Neuronal stem cell (in vitro differentiated cells): ENCODE data around the gene WDR48.

ENCODE experiments used
- DNase-seq: peaks from one replicate; pipeline ENCODE4 v3.0.0-alpha.2; 2013; ENCODE audit warnings: low spot score
- H2AFZ ChIP-seq: one replicate; pipeline ENCODE4 v1.6.1; 2013; ENCODE audit warnings: mild to moderate bottlenecking, low read length, inconsistent platforms
- H2AK5ac ChIP-seq: 2 replicates; pipeline ENCODE4 v1.6.1; 2013; ENCODE audit warnings: low read depth, mild to moderate bottlenecking, inconsistent platforms, low read length, moderate library complexity, mixed read lengths
- H2BK120ac ChIP-seq: 2 replicates; pipeline ENCODE4 v1.6.1; 2013; ENCODE audit warnings: low read depth, mild to moderate bottlenecking, inconsistent platforms, low read length, moderate library complexity, mixed read lengths
- H2BK12ac ChIP-seq: one replicate; pipeline ENCODE4 v1.6.1; 2013; ENCODE audit warnings: low read length, inconsistent platforms
- H2BK15ac ChIP-seq: 2 replicates; pipeline ENCODE4 v1.6.1; 2013; ENCODE audit warnings: mild to moderate bottlenecking, low read length, inconsistent platforms, mixed read lengths
- H2BK5ac ChIP-seq: one replicate; pipeline ENCODE4 v1.6.1; 2013; ENCODE audit warnings: inconsistent platforms, mild to moderate bottlenecking, low read length, moderate library complexity
- H3K14ac ChIP-seq: one replicate; pipeline ENCODE4 v1.6.1; 2013; ENCODE audit warnings: low read length, inconsistent platforms
- H3K18ac ChIP-seq: 2 replicates; pipeline ENCODE4 v1.6.1; 2013; ENCODE audit warnings: low read length, inconsistent platforms
- H3K23ac ChIP-seq: 2 replicates; pipeline ENCODE4 v1.6.1; 2013; ENCODE audit warnings: low read depth, mild to moderate bottlenecking, mixed read lengths, low read length, inconsistent platforms; ENCODE audit not compliant: poor library complexity
- H3K27ac ChIP-seq: replicated peaks from 3 replicates; pipeline ENCODE4 v1.5.1; 2013; ENCODE audit warnings: low read length, inconsistent platforms
- H3K27me3 ChIP-seq, 3 experiments: 2 replicates each; pipeline ENCODE4 v1.6.1; 2013; ENCODE audit warnings: low read length in 3 of 3, mild to moderate bottlenecking in 2 of 3, inconsistent platforms in 1 of 3, low read depth in 1 of 3, mixed read lengths in 1 of 3, moderate library complexity in 1 of 3; ENCODE audit not compliant: control insufficient read depth in 3 of 3, insufficient read depth in 3 of 3
- H3K36me3 ChIP-seq, 2 donors: replicated peaks in 1 of 2; 2 replicates each; pipeline ENCODE4 v1.6.1; 2013; ENCODE audit warnings: low read length in 2 of 2; ENCODE audit not compliant: control insufficient read depth in 2 of 2, insufficient read depth in 2 of 2
- H3K4ac ChIP-seq: 2 replicates; pipeline ENCODE4 v1.6.1; 2013; ENCODE audit warnings: inconsistent platforms, mild to moderate bottlenecking, low read length, moderate library complexity
- H3K4me1 ChIP-seq, 2 donors: 1 replicate in 1 of 2; 2 replicates in 1 of 2; pipeline ENCODE4 v1.6.1; 2013; ENCODE audit warnings: low read length in 2 of 2, low read depth in 1 of 2; ENCODE audit not compliant: control insufficient read depth in 2 of 2, insufficient read depth in 1 of 2
- H3K4me2 ChIP-seq: one replicate; pipeline ENCODE4 v1.6.1; 2013; ENCODE audit warnings: mild to moderate bottlenecking, low read length, inconsistent platforms; ENCODE audit not compliant: insufficient read depth, poor library complexity, severe bottlenecking
- H3K4me3 ChIP-seq, 2 donors: 2 replicates each; pipeline ENCODE4 v1.5.1; 2013; ENCODE audit warnings: low read length in 2 of 2, mild to moderate bottlenecking in 2 of 2, inconsistent platforms in 1 of 2, moderate library complexity in 1 of 2
- H3K79me1 ChIP-seq: one replicate; pipeline ENCODE4 v1.6.1; 2013; ENCODE audit warnings: low read depth, mild to moderate bottlenecking, inconsistent platforms, low read length, moderate library complexity
- H3K9ac ChIP-seq: one replicate; pipeline ENCODE4 v1.6.1; 2013; ENCODE audit warnings: mild to moderate bottlenecking, low read depth, low read length, inconsistent platforms; ENCODE audit not compliant: poor library complexity
- H3K9me3 ChIP-seq, 2 donors: replicated peaks in 1 of 2; 2 replicates each; pipeline versions ENCODE3 to v1.6.1; 2013; ENCODE audit warnings: low read length in 2 of 2, mild to moderate bottlenecking in 2 of 2, inconsistent platforms in 1 of 2, low read depth in 1 of 2, mixed read lengths in 1 of 2, moderate library complexity in 1 of 2; ENCODE audit not compliant: control insufficient read depth in 2 of 2, insufficient read depth in 1 of 2
- H4K8ac ChIP-seq: one replicate; pipeline ENCODE4 v1.6.1; 2013; ENCODE audit warnings: low read depth, mild to moderate bottlenecking, inconsistent platforms, low read length, moderate library complexity
- H4K91ac ChIP-seq: one replicate; pipeline ENCODE4 v1.6.1; 2013; ENCODE audit warnings: low read length, low read depth, mild to moderate bottlenecking, inconsistent platforms; ENCODE audit not compliant: poor library complexity
- WGBS, 2 donors: extraction: QIAGEN DNeasy Blood & Tissue Kit; methylation state at CpG; one replicate each; pipeline ENCODE4 v1.1.7; 2013; ENCODE audit warnings: missing lambda C conversion rate in 2 of 2, mixed read lengths in 1 of 2; ENCODE audit not compliant: insufficient read length in 2 of 2, insufficient replicate concordance in 1 of 2; ENCODE audit errors: extremely low coverage in 2 of 2; 5-methylcytosine and 5-hydroxymethylcytosine counted together

The WDR48 gene

DNA sequence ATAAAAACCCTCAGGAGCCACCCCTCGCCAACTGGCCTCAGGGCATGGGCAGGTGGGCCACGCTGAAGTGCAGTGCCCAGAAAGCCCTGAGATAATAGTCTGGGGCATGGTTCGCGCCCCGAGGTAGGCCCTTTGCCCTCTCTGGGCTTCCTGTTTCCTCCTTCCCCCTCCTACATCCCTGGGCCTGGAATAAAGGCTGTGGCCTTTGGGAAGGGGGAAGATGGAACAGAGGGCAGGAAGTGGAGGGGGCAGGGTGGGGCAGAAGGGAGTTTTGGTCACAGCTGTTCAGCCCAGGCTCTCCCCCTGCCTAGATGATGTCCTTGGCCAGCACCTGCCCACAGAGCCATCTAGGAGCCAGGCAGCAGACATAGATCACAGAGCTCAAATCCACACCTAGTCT lies 90.3 kb downstream of the WDR48 start:
- no peak overlapping the region for H3K14ac ChIP-seq
- H3K4ac ChIP-seq = no peak overlapping the region
- no peak overlapping the region for H3K18ac ChIP-seq
- H3K9me3 ChIP-seq = no peaks in the 10 kb centered on the region
- H3K36me3 ChIP-seq = peaks cover 22 to 37% of the 10 kb centered on the region in 2 donors
- H3K4me2 ChIP-seq = no peak overlapping the region
- DNase-seq = no peak
- no peak overlapping the region for H2BK120ac ChIP-seq
- H3K79me1 ChIP-seq = peaks cover 3% of the 10 kb centered on the region
- no peak overlapping the region for H2BK15ac ChIP-seq
- H2BK5ac ChIP-seq = no peak overlapping the region
- H4K8ac ChIP-seq = no peak overlapping the region
- peaks cover 9 to 11% of the 10 kb centered on the region in 2 donors for H3K4me1 ChIP-seq
- WGBS, 2 donors = no CpG with 5 or more reads among the region's 5 CpGs
- no peak overlapping the region for H4K91ac ChIP-seq
- no peak overlapping the region for H2BK12ac ChIP-seq
- no peak overlapping the region for H3K23ac ChIP-seq
- H3K27me3 ChIP-seq = no peaks in the 10 kb centered on the region
- no peak overlapping the region for H2AK5ac ChIP-seq
- H2AFZ ChIP-seq = no peak overlapping the region
- H3K9ac ChIP-seq = no peak overlapping the region
- no peak overlapping the region for H3K27ac ChIP-seq
- no peak overlapping the region for H3K4me3 ChIP-seq

DNA sequence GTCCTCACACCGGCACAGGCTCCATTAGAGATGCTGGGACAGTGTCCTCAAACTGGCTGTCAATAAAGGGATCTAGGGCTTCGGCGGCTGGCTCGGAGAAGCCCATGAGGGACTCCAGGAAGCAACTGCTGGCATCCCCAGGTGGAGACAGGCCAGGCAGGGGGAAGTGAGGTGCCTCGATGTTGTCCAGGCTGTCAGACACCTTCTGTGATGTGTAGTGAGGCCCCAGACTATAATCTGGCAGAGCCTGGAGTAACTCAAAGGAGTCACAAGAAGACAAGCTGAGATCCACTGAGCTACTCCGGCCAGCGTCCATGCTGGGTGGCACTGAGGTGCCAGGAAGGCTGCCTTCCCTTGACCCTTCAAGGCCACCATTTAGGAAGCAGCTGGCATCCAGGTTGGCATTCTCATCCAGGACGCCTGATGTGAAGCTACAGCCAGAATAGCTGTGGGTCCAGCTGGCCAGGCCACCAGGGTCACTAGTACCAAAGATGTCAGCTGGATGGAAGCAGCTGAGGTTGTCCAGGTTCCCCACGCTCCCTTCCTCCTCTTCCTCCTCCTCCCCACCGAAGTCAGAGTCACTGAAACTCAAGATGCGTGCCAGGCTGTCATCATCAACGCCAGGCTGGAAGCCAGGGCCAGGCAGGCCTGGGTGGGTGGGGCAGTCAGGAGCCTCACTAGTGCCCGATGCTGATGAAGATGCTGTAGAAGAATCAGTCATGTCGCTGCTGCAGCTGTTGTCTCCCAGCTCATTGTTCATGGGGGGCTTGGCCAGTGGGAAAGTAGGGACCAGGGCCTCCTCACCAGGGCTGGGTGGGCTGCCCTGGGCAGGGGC lies 91.5 kb downstream of the WDR48 start:
- no CpG with 5 or more reads among the region's 14 CpGs for WGBS, 2 donors
- Histone ChIP-seq H3K9me3 (no peaks in the 10 kb centered on the region), H2BK15ac (no peak overlapping the region), H3K4me2 (no peak overlapping the region), H3K18ac (no peak overlapping the region), H3K27ac (no peak overlapping the region), H4K91ac (no peak overlapping the region), H3K36me3 (peaks cover 22 to 37% of the 10 kb centered on the region in 2 donors), H2AFZ (no peak overlapping the region), H4K8ac (no peak overlapping the region), H2AK5ac (no peak overlapping the region), H3K4ac (no peak overlapping the region), H3K4me1 (peaks cover 17 to 20% of the 10 kb centered on the region in 2 donors), H2BK120ac (no peak overlapping the region), H3K23ac (no peak overlapping the region), H3K14ac (no peak overlapping the region), H2BK5ac (no peak overlapping the region), H3K9ac (no peak overlapping the region), H3K79me1 (peaks cover 8% of the 10 kb centered on the region), H3K27me3 (no peaks in the 10 kb centered on the region), H2BK12ac (no peak overlapping the region), H3K4me3 (no peak overlapping the region)
- DNase-seq = no peak

DNA sequence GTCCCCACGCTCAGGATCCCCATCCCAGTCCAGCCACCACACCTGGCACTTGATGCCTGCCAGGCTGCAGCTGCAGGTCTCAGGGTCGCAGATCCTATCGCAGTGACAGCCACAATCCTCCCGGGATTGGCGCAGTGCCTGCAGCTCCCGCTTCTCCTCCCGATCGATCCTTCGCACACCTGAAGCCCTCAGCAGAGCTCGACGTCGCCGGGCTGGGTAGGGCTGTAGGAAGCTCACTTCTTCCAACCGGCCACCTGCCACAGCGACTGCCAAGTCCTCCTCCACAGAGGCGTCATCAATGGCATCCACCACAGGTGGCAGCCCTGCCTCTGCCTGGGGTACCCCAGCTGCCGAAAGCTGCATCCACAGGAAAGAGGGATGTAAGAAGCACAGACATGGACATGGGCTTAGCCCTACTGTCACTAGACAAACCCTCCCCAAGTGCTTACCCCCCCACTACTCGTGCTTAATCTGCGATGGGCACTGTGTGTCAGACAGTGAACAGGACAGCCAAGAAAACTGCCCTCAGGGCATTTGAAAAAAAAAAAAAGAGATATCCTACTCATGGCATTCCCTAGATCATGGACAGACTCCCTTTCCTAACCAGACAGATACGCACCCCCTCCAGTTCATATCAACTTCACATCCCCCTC lies 92.4 kb downstream of the WDR48 start:
- H3K27ac ChIP-seq = no peak overlapping the region
- no peak overlapping the region for H3K4ac ChIP-seq
- peak overlapping the region; percentile 25 for H3K9ac ChIP-seq
- no CpG with 5 or more reads among the region's 20 CpGs for WGBS, 2 donors
- H4K91ac ChIP-seq = no peak overlapping the region
- H2BK12ac ChIP-seq = no peak overlapping the region
- H2BK5ac ChIP-seq = no peak overlapping the region
- H3K27me3 ChIP-seq = no peaks in the 10 kb centered on the region
- H3K4me1 ChIP-seq = peaks cover 18 to 20% of the 10 kb centered on the region in 2 donors
- no peak overlapping the region for H4K8ac ChIP-seq
- no peak overlapping the region for H3K4me2 ChIP-seq
- peak overlapping the region; percentile 32 for H3K18ac ChIP-seq
- H3K9me3 ChIP-seq = no peaks in the 10 kb centered on the region
- H3K23ac ChIP-seq = peak overlapping the region; percentile 11
- H3K14ac ChIP-seq = no peak overlapping the region
- H3K4me3 ChIP-seq = no peak overlapping the region
- DNase-seq = no peak
- no peak overlapping the region for H2AFZ ChIP-seq
- no peak overlapping the region for H2BK15ac ChIP-seq
- H3K36me3 ChIP-seq = peaks cover 22 to 37% of the 10 kb centered on the region in 2 donors
- peak overlapping the region; percentile 25 for H2BK120ac ChIP-seq
- peaks cover 8% of the 10 kb centered on the region for H3K79me1 ChIP-seq
- H2AK5ac ChIP-seq = no peak overlapping the region

DNA sequence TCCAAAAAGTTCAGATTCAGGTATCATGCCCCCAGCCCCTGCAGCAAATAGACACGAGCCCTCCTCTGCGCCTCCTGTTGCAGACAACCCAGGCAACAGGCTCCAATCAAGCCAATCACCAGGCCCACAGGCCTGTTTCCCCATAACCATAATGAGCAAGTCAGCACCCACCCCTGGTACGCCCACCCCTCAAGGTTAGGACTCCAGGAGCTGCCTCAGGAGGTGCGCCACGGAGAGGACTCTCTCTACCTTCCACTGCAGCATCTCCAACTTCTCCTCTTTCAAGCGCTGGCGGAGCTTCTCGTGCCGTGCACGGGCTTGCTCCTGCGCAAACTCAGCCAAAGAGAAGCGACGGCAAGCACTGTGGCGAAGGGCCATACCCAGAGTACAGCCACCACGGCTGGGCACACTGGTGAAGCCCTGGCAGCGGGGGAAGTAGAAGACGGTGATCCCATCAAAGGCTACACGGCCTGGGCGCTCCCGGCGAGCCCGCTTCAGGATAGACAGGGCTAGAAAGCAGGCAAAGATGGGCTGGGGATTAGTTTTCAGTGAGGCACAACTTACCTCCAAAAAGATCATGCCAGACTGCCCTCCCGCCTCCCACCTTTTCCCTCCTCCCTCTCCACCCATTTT lies 93.0 kb downstream of the WDR48 start:
- H2AK5ac ChIP-seq = no peak overlapping the region
- no peak overlapping the region for H3K18ac ChIP-seq
- H2BK5ac ChIP-seq = no peak overlapping the region
- peaks cover 22 to 35% of the 10 kb centered on the region in 2 donors for H3K36me3 ChIP-seq
- no peak overlapping the region for H2BK15ac ChIP-seq
- H3K14ac ChIP-seq = no peak overlapping the region
- no peak overlapping the region for H3K27ac ChIP-seq
- no peak overlapping the region for H3K4ac ChIP-seq
- H3K4me1 ChIP-seq = peaks cover 20 to 22% of the 10 kb centered on the region in 2 donors
- H3K27me3 ChIP-seq = no peaks in the 10 kb centered on the region
- DNase-seq = no peak
- peaks cover 8% of the 10 kb centered on the region for H3K79me1 ChIP-seq
- no peaks in the 10 kb centered on the region for H3K9me3 ChIP-seq
- H2BK120ac ChIP-seq = no peak overlapping the region
- no peak overlapping the region for H3K9ac ChIP-seq
- no peak overlapping the region for H3K4me3 ChIP-seq
- H2BK12ac ChIP-seq = no peak overlapping the region
- no peak overlapping the region for H4K91ac ChIP-seq
- H4K8ac ChIP-seq = no peak overlapping the region
- no peak overlapping the region for H3K4me2 ChIP-seq
- peak overlapping the region; percentile 47 for H3K23ac ChIP-seq
- WGBS, 2 donors = no CpG with 5 or more reads among the region's 23 CpGs
- no peak overlapping the region for H2AFZ ChIP-seq
